ENCODE measurements around the gene SPECC1. TPM values are rescaled to one million over a fixed set of nuclear protein-coding genes. Genes with fewer than 3 reads are reported as not detected.
A peak's percentile ranks its signal among the peaks of the same experiment; 100 is the strongest.
"Not testable (repeated sequence)": the region's sequence is repeated elsewhere in the genome, so short reads cannot be mapped to it uniquely, and the experiment has no call there.

The SPECC1 gene
- total and polyA plus RNA-seq, 8 donors: 6.1 to 38.3 (median 7.1) TPM

- no peaks in the 10 kb centered on the region for H3K4me1 ChIP-seq
- intact Hi-C loops (cut with DNase I): no loop called here
- peaks cover 0 to 4% of the 10 kb centered on the region in 2 donors for H3K27me3 ChIP-seq
- peaks cover 0 to 6% of the 10 kb centered on the region in 2 donors for H3K36me3 ChIP-seq
- H3K27ac ChIP-seq: no peak overlapping the region
- no peaks in the 10 kb centered on the region for H3K9me3 ChIP-seq
- no peak for DNase-seq
- no peak overlapping the region for H3K4me3 ChIP-seq
- TF ChIP-seq, protein P1, sequence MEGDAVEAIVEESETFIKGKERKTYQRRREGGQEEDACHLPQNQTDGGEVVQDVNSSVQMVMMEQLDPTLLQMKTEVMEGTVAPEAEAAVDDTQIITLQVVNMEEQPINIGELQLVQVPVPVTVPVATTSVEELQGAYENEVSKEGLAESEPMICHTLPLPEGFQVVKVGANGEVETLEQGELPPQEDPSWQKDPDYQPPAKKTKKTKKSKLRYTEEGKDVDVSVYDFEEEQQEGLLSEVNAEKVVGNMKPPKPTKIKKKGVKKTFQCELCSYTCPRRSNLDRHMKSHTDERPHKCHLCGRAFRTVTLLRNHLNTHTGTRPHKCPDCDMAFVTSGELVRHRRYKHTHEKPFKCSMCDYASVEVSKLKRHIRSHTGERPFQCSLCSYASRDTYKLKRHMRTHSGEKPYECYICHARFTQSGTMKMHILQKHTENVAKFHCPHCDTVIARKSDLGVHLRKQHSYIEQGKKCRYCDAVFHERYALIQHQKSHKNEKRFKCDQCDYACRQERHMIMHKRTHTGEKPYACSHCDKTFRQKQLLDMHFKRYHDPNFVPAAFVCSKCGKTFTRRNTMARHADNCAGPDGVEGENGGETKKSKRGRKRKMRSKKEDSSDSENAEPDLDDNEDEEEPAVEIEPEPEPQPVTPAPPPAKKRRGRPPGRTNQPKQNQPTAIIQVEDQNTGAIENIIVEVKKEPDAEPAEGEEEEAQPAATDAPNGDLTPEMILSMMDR (IDR thresholded peaks at IDR 0.05): no peak
- ATAC-seq: no peak
These were observed 88.2 kb downstream of the SPECC1 start for GRCh38 chr17:20097330-20097729.

DNA sequence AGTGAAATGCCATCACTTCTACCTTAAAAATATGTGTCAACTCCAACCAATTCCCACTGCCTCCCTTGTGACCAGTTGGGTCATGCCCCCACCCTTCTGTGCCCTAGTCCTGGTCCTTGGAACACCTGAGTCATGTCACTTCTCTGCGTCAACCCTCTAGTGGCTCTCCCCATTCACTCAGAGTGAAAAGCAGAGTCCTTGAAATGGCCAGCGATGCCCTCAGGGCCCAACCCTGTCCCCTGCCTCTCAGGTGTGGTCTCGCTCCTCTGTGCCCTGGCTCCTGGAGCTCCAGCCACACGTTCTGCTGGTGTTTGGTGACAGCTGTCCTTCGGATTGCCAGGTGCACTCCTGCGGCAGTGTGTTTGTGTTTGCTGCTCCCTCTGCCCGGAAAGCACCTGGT lies 89.2 kb downstream of the SPECC1 start:
- intact Hi-C loops (cut with DNase I): no loop called here
- Histone ChIP-seq H3K27ac (no peak overlapping the region), H3K9me3 (no peaks in the 10 kb centered on the region), H3K4me1 (no peaks in the 10 kb centered on the region), H3K4me3 (no peak overlapping the region), H3K27me3 (peaks cover 0 to 8% of the 10 kb centered on the region in 2 donors), H3K36me3 (peaks cover 0 to 6% of the 10 kb centered on the region in 2 donors)
- TF ChIP-seq, protein P1 (IDR thresholded peaks at IDR 0.05): no peak
- DNase-seq (no peak), ATAC-seq (peak; percentile 71)

DNA sequence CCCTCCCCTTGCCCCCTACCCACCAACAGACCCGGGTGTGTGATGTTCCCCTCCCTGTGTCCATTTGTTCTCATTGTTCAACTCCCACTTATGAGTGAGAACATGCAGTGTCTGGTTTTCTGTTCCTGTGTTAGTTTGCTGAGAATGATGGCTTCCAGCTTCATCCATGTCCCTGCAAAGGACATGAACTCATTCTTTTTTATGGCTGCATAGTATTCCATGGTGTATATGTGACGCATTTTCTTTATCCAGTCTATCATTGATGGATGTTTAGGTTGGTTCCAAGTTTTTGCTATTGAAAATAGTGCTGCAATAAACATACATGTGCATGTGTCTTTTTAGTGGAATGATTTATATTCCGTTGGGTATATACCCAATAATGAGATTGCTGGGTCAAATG lies 91.6 kb downstream of the SPECC1 start:
- H3K36me3 ChIP-seq; ATAC-seq; H3K27me3 ChIP-seq; DNase-seq; intact Hi-C loops (cut with DNase I); H3K9me3 ChIP-seq; H3K4me3 ChIP-seq; H3K27ac ChIP-seq; H3K4me1 ChIP-seq: not testable (repeated sequence)

DNA sequence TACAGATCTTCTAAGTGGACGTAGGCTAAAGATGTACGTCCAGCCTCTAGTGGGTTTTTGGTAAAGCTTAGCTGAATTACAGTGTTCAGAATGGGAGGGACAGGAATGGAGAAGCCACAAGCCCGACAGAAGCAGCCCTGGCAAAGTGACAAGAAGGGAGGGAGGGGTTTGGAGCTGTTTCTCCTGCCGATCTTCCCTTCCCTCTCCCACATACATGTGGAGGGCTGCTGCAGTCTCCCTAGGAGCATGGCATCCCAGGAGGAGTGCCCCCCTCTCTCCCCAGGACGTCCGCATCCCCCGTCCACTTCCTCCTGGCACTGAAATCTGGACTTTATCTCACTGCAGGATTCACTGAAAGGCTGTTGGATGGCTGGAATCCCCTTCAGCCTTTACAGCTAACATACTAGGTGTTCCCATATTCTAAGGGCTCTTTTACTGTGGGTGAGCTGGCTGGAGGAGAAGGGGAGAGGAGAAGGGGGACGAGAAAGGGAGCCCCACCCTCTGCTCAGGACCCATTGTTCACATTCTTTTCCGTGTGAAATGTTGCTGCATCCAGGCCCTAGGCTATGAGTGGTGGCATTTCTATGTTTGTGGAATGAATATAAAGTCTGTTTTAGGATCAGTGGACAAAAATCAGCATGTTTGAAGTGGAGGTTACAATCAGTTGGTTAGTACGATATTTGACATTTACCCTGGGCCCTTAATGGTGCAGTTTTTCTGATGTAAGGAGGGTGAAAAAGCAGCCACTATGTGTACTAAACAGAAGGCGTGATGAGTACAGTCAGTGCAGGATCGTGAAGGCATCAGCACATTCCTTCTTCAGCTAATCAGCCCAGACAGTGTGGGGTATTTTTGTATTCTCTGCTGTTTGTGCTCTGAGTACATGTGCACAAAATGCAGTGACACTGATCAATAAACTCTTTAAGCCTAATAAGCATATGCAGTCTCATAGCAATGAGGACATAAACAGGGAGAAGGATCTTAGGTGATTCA lies 94.6 kb downstream of the SPECC1 start:
- H3K27ac ChIP-seq: no peak overlapping the region
- no peaks in the 10 kb centered on the region for H3K9me3 ChIP-seq
- TF ChIP-seq, protein P1 (IDR thresholded peaks at IDR 0.05): no peak
- H3K4me3 ChIP-seq: no peak overlapping the region
- no peaks in the 10 kb centered on the region for H3K36me3 ChIP-seq
- peaks cover 4 to 8% of the 10 kb centered on the region in 2 donors for H3K27me3 ChIP-seq
- DNase-seq (no peak), ATAC-seq (no peak)
- intact Hi-C loops (cut with DNase I): no loop called here
- H3K4me1 ChIP-seq: no peaks in the 10 kb centered on the region

DNA sequence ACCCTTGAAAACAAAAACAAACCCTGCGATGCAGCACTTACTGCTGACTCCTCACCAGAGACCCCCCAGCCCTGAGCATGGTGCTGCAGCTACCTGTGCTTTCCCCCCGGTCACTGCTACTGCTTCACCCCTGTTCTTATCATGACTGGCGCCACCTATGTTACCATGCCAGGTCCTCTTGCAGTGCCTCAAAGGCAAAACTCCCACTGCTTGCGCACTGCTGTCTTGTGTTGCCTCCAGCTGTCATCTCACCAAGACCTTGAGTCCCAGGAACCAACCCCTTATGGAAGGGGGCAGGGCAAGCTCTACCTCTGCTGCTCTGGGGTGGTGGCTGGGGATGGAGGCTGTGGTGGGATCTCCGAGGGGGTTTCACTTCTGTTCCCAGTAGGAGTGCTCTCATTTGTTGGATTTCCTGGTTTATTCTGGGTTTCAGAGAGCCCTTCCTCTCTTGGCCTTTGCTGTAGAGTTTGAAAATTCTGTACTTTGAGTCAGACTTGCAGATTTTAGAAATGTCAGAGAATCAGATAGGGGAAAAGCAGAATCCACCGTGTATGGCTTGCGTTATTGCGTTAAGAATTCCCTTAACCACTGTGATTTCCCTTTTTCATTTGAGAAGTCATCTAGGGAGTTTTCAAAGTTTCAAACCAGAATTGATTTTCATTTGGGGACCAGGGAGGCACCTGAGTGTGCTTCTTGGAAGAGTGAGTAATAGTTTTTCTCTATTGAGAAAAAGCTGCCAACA lies 96.6 kb downstream of the SPECC1 start:
- TF ChIP-seq, protein P1 (IDR thresholded peaks at IDR 0.05): no peak
- intact Hi-C loops (cut with DNase I): no loop called here
- DNase-seq (no peak), ATAC-seq (no peak)
- Histone ChIP-seq H3K4me1 (no peaks in the 10 kb centered on the region), H3K36me3 (peaks cover 0 to 4% of the 10 kb centered on the region in 2 donors), H3K4me3 (no peak overlapping the region), H3K27me3 (peaks cover 4 to 8% of the 10 kb centered on the region in 2 donors), H3K27ac (no peak overlapping the region), H3K9me3 (no peaks in the 10 kb centered on the region)

GRCh38 chr17:20106446-20106845 lies 97.3 kb downstream of the SPECC1 start:
- ATAC-seq; H3K4me1 ChIP-seq; H3K9me3 ChIP-seq; H3K27me3 ChIP-seq; intact Hi-C loops (cut with DNase I); H3K4me3 ChIP-seq; DNase-seq; H3K36me3 ChIP-seq; H3K27ac ChIP-seq: not testable (repeated sequence)
